Body of pancreas (tissue), 4 donors: ENCODE measurements around the gene DHX34.

Experiments used
- CTCF ChIP-seq, 7 experiments: fragments of 450-650 bp in 4 of 7; fragments of 200-600 bp in 3 of 7; sonication (generic) in 3 of 7; IDR thresholded peaks; one replicate each; pipeline ENCODE4 v1.5.1; 2016 to 2019; ENCODE audit warnings: antibody characterized with exemption in 7 of 7
- POLR2A ChIP-seq, 3 donors: fragments of 450-650 bp; IDR thresholded peaks; one replicate each; pipeline ENCODE4 v1.6.1; 2016; ENCODE audit warnings: antibody characterized with exemption in 3 of 3, mild to moderate bottlenecking in 2 of 3

- TF ChIP-seq CTCF (IDR thresholded peaks at IDR 0.05): peak in 5 of 7 experiments; percentile 18 to 37 (median 28)
- TF ChIP-seq POLR2A (IDR thresholded peaks at IDR 0.05): no peak
These were observed 81.1 kb downstream of the DHX34 start for GRCh38 chr19:47430041-47430802.
